H7 (cell line): Measurements from ENCODE around the gene ZSCAN21. TPM values are rescaled to one million over a fixed set of nuclear protein-coding genes. Genes with fewer than 3 reads are reported as not detected.
A peak's percentile ranks its signal among the peaks of the same experiment; 100 is the strongest.

ENCODE experiments used
- DNase-seq: peaks from one replicate; pipeline ENCODE4 v3.0.0; 2012
- H3K27me3 ChIP-seq: 2 replicates; pipeline ENCODE4 v1.6.0; 2011; ENCODE audit warnings: mild to moderate bottlenecking, low read length; ENCODE audit not compliant: control insufficient read depth, insufficient read depth
- H3K36me3 ChIP-seq: replicated peaks from 2 replicates; pipeline ENCODE4 v1.5.1; 2011; ENCODE audit warnings: low read length; ENCODE audit not compliant: control insufficient read depth, insufficient read depth
- H3K4me3 ChIP-seq: 2 replicates; pipeline ENCODE4 v1.5.1; 2011; ENCODE audit warnings: low read depth, mild to moderate bottlenecking, control low read depth, low read length, moderate library complexity; ENCODE audit not compliant: insufficient read depth
- total RNA-seq: library from RNA; depleted of rRNA; stranded (reverse); fragments of >200 nt; shearing (Covaris generic); gene quantifications from 2 replicates; pipeline ENCODE4 v1.2.3, GENCODE V29; 2014

ZSCAN21 gene
- total RNA-seq, 1 experiment from 2014 or later: 27.2 TPM

GRCh38 chr7:100017300-100017699 is 32.3 kb upstream of the ZSCAN21 start:
- no peak for DNase-seq
- Histone ChIP-seq H3K4me3 (no peak overlapping the region), H3K27me3 (no peaks in the 10 kb centered on the region), H3K36me3 (peaks cover 1% of the 10 kb centered on the region)

- Histone ChIP-seq H3K36me3 (peaks cover 1% of the 10 kb centered on the region), H3K4me3 (no peak overlapping the region), H3K27me3 (no peaks in the 10 kb centered on the region)
- no peak for DNase-seq
Measured at GRCh38 chr7:100017875-100018274, 31.7 kb upstream of the ZSCAN21 start.

- no peak overlapping the region for H3K4me3 ChIP-seq
- H3K36me3 ChIP-seq: peaks cover 15% of the 10 kb centered on the region
- H3K27me3 ChIP-seq: no peaks in the 10 kb centered on the region
- no peak for DNase-seq
Measured at GRCh38 chr7:100019908-100020307, 29.7 kb upstream of the ZSCAN21 start.

GRCh38 chr7:100021297-100021696 is 28.3 kb upstream of the ZSCAN21 start:
- no peak for DNase-seq
- H3K27me3 ChIP-seq: no peaks in the 10 kb centered on the region
- H3K36me3 ChIP-seq: peaks cover 17% of the 10 kb centered on the region
- H3K4me3 ChIP-seq: no peak overlapping the region

GRCh38 chr7:100022621-100023020 is 27.0 kb upstream of the ZSCAN21 start:
- Histone ChIP-seq H3K4me3 (no peak overlapping the region), H3K36me3 (peaks cover 17% of the 10 kb centered on the region), H3K27me3 (no peaks in the 10 kb centered on the region)
- no peak for DNase-seq

- H3K4me3 ChIP-seq: no peak overlapping the region
- H3K27me3 ChIP-seq: no peaks in the 10 kb centered on the region
- DNase-seq: no peak
- peaks cover 17% of the 10 kb centered on the region for H3K36me3 ChIP-seq
Measured at GRCh38 chr7:100023526-100023925, 26.0 kb upstream of the ZSCAN21 start.

- H3K27me3 ChIP-seq: no peaks in the 10 kb centered on the region
- DNase-seq: no peak
- peaks cover 15% of the 10 kb centered on the region for H3K36me3 ChIP-seq
- no peak overlapping the region for H3K4me3 ChIP-seq
Measured at GRCh38 chr7:100024020-100024619, 25.5 kb upstream of the ZSCAN21 start.

GRCh38 chr7:100027197-100027596 is 22.4 kb upstream of the ZSCAN21 start:
- no peak overlapping the region for H3K4me3 ChIP-seq
- H3K27me3 ChIP-seq: no peaks in the 10 kb centered on the region
- no peak for DNase-seq
- H3K36me3 ChIP-seq: peaks cover 23% of the 10 kb centered on the region

- Histone ChIP-seq H3K4me3 (no peak overlapping the region), H3K36me3 (peaks cover 24% of the 10 kb centered on the region), H3K27me3 (no peaks in the 10 kb centered on the region)
- no peak for DNase-seq
Measured at GRCh38 chr7:100029596-100029995, 20.0 kb upstream of the ZSCAN21 start.

- H3K27me3 ChIP-seq: no peaks in the 10 kb centered on the region
- no peak overlapping the region for H3K4me3 ChIP-seq
- H3K36me3 ChIP-seq: peaks cover 23% of the 10 kb centered on the region
- no peak for DNase-seq
Measured at GRCh38 chr7:100033526-100033925, 16.0 kb upstream of the ZSCAN21 start.

- Histone ChIP-seq H3K27me3 (no peaks in the 10 kb centered on the region), H3K4me3 (no peak overlapping the region), H3K36me3 (peaks cover 23% of the 10 kb centered on the region)
- no peak for DNase-seq
Measured at GRCh38 chr7:100034871-100035510, 14.6 kb upstream of the ZSCAN21 start.

- H3K27me3 ChIP-seq: no peaks in the 10 kb centered on the region
- peaks cover 21% of the 10 kb centered on the region for H3K36me3 ChIP-seq
- no peak overlapping the region for H3K4me3 ChIP-seq
- no peak for DNase-seq
Measured at GRCh38 chr7:100035876-100036275, 13.7 kb upstream of the ZSCAN21 start.

- Histone ChIP-seq H3K36me3 (peaks cover 14% of the 10 kb centered on the region), H3K27me3 (no peaks in the 10 kb centered on the region)
- DNase-seq: no peak
Measured at GRCh38 chr7:100038326-100038725, 11.2 kb upstream of the ZSCAN21 start.

GRCh38 chr7:100040575-100040974 is 9.0 kb upstream of the ZSCAN21 start:
- Histone ChIP-seq H3K4me3 (no peak overlapping the region), H3K27me3 (no peaks in the 10 kb centered on the region)
- no peak for DNase-seq

More at GRCh38 chr7:100038326-100038725, 11.2 kb upstream of the ZSCAN21 start:
- no peak overlapping the region for H3K4me3 ChIP-seq

GRCh38 chr7:100044718-100045117 is 4.9 kb upstream of the ZSCAN21 start:
- DNase-seq: peak; percentile 54
- Histone ChIP-seq H3K36me3 (no peaks in the 10 kb centered on the region), H3K4me3 (no peak overlapping the region), H3K27me3 (no peaks in the 10 kb centered on the region)

More at GRCh38 chr7:100040575-100040974, 9.0 kb upstream of the ZSCAN21 start:
- H3K36me3 ChIP-seq: no peaks in the 10 kb centered on the region
